Stimulated activated CD4-positive, alpha-beta T cell treated with anti-CD3 and anti-CD28 coated beads, Interleukin-12 subunit alpha, Interleukin-12 subunit beta, amount 100 ng/mL, for 48 hours (primary cell): ENCODE results near the gene PTGES3.
A peak's percentile ranks its signal among the peaks of the same experiment; 100 is the strongest.
"Not testable (repeated sequence)": the region's sequence is repeated elsewhere in the genome, so short reads cannot be mapped to it uniquely, and the experiment has no call there.

Experiments
- DNase-seq, 3 donors: peaks; one replicate each; pipeline ENCODE4 v3.0.0-alpha.2; 2020; ENCODE audit warnings: low read depth in 2 of 3, low spot score in 1 of 3

PTGES3 gene

DNA sequence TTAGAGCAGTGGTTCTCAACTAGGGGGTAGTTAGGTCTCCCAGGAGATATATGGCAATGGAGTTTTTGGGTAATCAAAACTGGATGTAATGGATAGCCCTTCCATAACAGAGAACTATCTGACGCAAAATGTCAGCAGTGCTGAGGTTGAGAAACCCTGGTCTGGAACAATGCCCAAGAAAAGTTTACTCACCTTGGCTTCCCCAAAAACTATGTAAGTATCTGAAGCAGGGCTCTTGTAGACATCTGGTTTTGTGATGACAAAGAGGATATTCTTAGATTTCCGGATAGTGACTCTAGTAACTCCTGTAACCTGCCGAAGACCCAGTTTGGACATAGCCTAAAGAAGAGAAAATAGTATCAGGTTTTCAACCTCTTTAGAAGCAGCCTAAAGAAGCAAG, 25.3 kb upstream of the PTGES3 start:
- DNase-seq = no peak

GRCh38 chr12:56709759-56710376, 21.8 kb upstream of the PTGES3 start:
- no peak for DNase-seq

- DNase-seq = not testable (repeated sequence)
Measured at GRCh38 chr12:56704522-56704921, 16.4 kb upstream of the PTGES3 start.

GRCh38 chr12:56699020-56699661, 11.1 kb upstream of the PTGES3 start:
- no peak for DNase-seq

DNA sequence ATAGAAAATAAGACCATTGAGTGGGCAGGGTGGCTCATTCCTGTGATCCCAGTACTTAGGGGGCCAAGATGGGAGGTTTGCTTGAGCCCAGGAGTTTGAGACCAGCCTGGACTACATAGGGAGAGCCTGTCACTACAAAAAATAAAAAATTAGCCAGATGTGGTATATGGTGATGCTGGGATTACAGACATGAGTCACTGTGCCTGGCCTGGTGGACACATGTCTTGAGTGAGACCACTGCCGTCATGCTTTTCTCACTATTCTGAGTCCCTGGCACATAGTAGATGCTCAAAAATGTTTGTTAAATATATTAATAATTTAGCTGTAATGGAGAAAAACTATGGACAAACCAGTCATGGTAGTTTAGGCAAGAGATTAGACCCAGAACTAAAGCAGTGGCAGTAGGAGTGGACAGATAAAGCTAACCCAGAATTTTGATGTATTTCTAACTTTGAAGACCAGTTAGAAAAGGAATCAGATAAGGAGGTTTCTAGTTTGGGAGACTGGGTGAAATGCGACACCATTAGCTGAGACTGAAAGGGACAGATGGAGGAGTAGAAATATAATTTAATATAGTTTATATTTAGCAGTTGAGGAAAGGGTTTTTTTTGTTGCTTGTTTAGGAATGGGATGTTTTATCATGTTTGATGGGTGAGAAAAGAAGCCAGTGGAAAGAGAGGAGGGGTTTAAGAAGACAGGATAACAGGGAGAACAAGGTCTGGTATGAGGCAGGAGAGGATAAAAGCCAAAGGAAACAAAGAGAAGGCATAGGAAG, 7.4 kb upstream of the PTGES3 start:
- DNase-seq = no peak

DNA sequence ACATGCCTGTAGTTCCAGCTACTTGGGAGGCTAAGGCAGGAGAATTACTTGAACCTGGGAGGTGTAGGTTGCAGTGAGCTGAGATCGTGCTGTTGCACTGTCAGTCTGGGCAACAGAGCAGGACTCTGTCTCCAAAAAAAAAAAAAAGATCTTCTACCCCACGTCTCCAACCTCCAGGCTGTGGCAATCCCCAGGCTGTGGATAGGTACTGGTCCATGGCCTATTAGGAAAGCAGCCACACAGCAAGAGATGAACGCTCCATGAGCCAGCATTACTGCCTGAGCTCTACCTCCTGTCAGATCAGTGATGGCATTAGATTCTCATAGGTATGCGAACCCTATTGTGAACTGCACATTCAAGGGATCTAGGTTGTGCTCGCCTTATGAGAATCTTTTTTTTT, 6.1 kb upstream of the PTGES3 start:
- DNase-seq = no peak

GRCh38 chr12:56688846-56689109, 694 bp upstream of the PTGES3 start:
- DNase-seq = no peak

GRCh38 chr12:56687223-56688128, 608 bp downstream of the PTGES3 start:
- peak; percentile 29 to 40 (median 30) for DNase-seq

GRCh38 chr12:56684745-56685359, 3.2 kb downstream of the PTGES3 start:
- DNase-seq = no peak

DNA sequence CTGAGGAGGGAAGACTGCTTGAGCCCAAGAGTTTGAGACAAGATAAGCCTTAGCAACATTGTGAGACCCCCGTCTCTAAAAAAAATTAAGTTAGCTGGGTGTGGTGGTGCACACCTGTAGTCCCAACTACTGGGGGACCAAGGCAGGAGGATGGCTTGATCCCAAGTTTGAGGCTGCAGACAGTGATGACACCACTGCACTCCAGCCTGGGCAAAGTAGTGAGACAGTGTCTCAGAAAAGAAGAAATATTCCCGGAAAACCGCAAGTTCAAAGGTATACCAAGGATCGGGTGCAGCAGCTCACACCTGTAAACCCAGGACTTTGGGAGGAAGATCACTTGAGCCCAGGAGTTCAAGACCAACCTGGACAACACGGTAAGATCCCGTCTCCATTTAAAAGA, 5.8 kb downstream of the PTGES3 start:
- no peak for DNase-seq

- DNase-seq = no peak
Measured at GRCh38 chr12:56679883-56680575, 8.1 kb downstream of the PTGES3 start.

DNA sequence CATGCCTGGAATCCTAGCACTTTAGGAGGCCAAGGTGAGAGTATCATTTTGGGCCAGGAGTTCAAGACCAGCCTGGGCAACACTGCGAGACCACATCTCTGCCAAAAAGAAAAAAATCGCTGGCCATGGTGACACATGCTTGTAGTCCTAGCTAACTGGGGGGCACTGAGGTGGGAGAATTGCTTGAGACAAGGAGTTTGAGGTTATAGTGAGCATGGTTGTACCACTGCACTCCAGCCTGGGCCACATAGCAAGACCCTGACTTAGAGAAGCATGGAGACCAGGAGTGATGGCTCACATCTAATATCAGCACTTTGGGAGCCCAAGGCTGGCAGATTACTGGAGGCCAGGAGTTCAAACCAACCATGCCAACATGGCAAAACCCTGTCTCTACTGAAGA, 9.2 kb downstream of the PTGES3 start:
- DNase-seq = no peak

DNA sequence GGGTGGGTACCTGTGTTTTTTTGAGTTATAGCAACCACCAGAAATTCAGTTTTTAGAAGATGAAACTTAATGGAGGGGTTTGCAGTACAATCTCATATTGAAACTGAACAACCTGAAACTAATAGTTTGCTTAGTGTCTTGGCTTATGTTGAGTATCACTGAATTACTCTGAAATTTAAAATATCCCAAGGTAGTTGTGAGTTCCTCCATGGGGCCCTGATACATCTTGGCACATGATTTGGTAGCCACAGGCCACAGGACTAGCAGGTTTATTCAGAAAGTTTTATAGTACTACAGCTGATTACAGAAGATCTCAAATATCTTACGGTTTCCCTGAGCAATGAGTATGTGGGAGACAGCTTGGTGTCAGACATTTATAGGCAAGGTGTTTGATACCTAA, 10.4 kb downstream of the PTGES3 start:
- no peak for DNase-seq

GRCh38 chr12:56676851-56677580, 11.1 kb downstream of the PTGES3 start:
- DNase-seq = no peak

- DNase-seq = no peak
Measured at GRCh38 chr12:56671608-56672007, 16.5 kb downstream of the PTGES3 start.

DNA sequence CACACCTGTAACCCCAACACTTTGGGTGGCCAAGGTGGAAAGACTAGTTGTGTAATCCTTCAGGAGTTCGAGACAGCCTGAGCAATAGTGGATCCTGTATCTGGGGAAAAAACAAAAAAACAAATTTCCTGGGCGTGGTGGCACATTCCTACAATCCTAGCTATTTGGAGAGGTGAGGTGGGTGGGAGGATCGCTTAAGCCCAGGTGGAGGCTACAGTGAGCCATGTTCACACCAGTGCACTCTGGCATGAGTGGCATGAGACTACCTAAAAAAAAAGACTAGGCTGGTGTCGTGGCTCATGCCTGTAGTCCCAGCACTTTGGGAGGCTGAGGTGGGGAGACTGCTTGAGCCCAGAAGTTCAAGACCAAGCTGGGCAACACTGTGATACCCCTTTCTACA, 17.2 kb downstream of the PTGES3 start:
- DNase-seq = no peak

DNA sequence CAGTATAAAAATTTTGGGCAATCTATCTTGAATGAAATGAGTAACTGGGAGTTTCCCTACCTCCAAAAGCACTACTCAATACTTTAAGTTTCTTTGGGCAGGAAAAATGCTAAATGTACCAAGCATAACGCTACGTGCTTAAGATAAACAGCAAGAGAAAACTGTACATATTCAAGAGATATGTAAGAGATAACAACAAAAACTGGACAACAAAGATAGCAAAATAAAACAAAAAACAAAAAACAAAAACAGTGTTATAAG, 20.0 kb downstream of the PTGES3 start:
- no peak for DNase-seq

GRCh38 chr12:56661979-56662638, 26.0 kb downstream of the PTGES3 start:
- no peak for DNase-seq

- no peak for DNase-seq
Measured at GRCh38 chr12:56661560-56661959, 26.5 kb downstream of the PTGES3 start.

GRCh38 chr12:56658921-56659320, 29.2 kb downstream of the PTGES3 start:
- DNase-seq = no peak
